H1 (cell line): ENCODE data around the gene GGA1. TPM values are rescaled to one million over a fixed set of nuclear protein-coding genes. Genes with fewer than 3 reads are reported as not detected.

ENCODE experiments used
- polyA plus RNA-seq, 7 experiments: library from polyadenylated mRNA; depleted of rRNA in 3 of 7; stranded (reverse) in 5 of 7; unstranded in 2 of 7; fragments of >200 nt in 5 of 7; fragments of 200-250 nt in 2 of 7; gene quantifications; 1 replicate in 5 of 7; 2 replicates in 1 of 7; 4 replicates in 1 of 7; pipeline versions ENCODE4 v1.2.1 to v1.2.3, GENCODE V29; 2011 to 2013; ENCODE audit warnings: missing spikeins in 2 of 7, mixed read lengths in 2 of 7
- small RNA-seq: library from polyadenylated mRNA; stranded (forward); fragments of <200 nt; extraction: miRNeasy Mini kit (QIAGEN cat#:217004); gene quantifications from one replicate; pipeline ENCODE3, GENCODE V24; 2013; ENCODE audit not compliant: insufficient read depth
- total RNA-seq: library from RNA; stranded (reverse); fragmentation: NEBNext Ultra II Directional; extraction: Animal tissue kit (Norgen Biotek cat#: 25700); gene quantifications from 2 replicates; pipeline ENCODE4 v1.2.1, GENCODE V29; 2021

The GGA1 gene
- total and polyA plus RNA-seq, 2 of the 8 experiments (the other 6 are each of a cell fraction or from before 2014, with no cell fraction given), result 49.3 to 57.2 TPM

Small RNAs within 50 kb of the gene (small RNA-seq; reads per million reads assigned to genes)
- gene RF00017 (not detected), gene RN7SL385P (not detected)

Other genes starting within 250 kb of the GGA1 start
- gene ELFN2, start 181.4 kb upstream of the GGA1 start, total RNA-seq, result 0.63 and 0.88 TPM in 2 replicates
- gene ELFN2, start 181.4 kb upstream of the GGA1 start, polyA plus RNA-seq (2011; rRNA removed), result 0.88 and 1.3 TPM in 2 replicates
- gene MFNG, start 122.5 kb upstream of the GGA1 start, total RNA-seq, result 1.7 and 1.8 TPM in 2 replicates
- gene MFNG, start 122.5 kb upstream of the GGA1 start, polyA plus RNA-seq (2011; rRNA removed), result 5.5 and 8.0 TPM in 2 replicates
- 14.4 and 14.6 TPM in 2 replicates for gene CARD10, start 89.4 kb upstream of the GGA1 start, total RNA-seq
- gene CARD10, start 89.4 kb upstream of the GGA1 start, polyA plus RNA-seq (2011; rRNA removed), result 13.5 and 17.4 TPM in 2 replicates
- 10.1 and 11.2 TPM in 2 replicates for gene CDC42EP1, start 48.4 kb upstream of the GGA1 start, total RNA-seq
- gene CDC42EP1, start 48.4 kb upstream of the GGA1 start, polyA plus RNA-seq (2011; rRNA removed), result 8.3 and 15.4 TPM in 2 replicates
- gene LGALS2, start 28.7 kb upstream of the GGA1 start, total RNA-seq, result not detected in 2 replicates
- not detected in 2 replicates for gene LGALS2, start 28.7 kb upstream of the GGA1 start, polyA plus RNA-seq (2011; rRNA removed)
- gene SH3BP1, start 30.8 kb downstream of the GGA1 start, total RNA-seq, result 32.4 and 40.3 TPM in 2 replicates
- 23.9 and 34.8 TPM in 2 replicates for gene SH3BP1, start 30.8 kb downstream of the GGA1 start, polyA plus RNA-seq (2011; rRNA removed)
- gene PDXP, start 49.9 kb downstream of the GGA1 start, total RNA-seq, result 35.7 and 36.6 TPM in 2 replicates
- gene PDXP, start 49.9 kb downstream of the GGA1 start, polyA plus RNA-seq (2011; rRNA removed), result 67.7 and 74.8 TPM in 2 replicates
- 12.0 and 14.9 TPM in 2 replicates for gene LGALS1, start 66.8 kb downstream of the GGA1 start, total RNA-seq
- gene LGALS1, start 66.8 kb downstream of the GGA1 start, polyA plus RNA-seq (2011; rRNA removed), result 92.4 and 101 TPM in 2 replicates
- gene NOL12, start 77.5 kb downstream of the GGA1 start, total RNA-seq, result 26.7 and 28.3 TPM in 2 replicates
- gene NOL12, start 77.5 kb downstream of the GGA1 start, polyA plus RNA-seq (2011; rRNA removed), result 25.3 TPM in 2 replicates
- gene TRIOBP, start 88.2 kb downstream of the GGA1 start, total RNA-seq, result 27.3 and 29.1 TPM in 2 replicates
- gene TRIOBP, start 88.2 kb downstream of the GGA1 start, polyA plus RNA-seq (2011; rRNA removed), result 18.2 and 36.0 TPM in 2 replicates
- gene GCAT, start 199.1 kb downstream of the GGA1 start, total RNA-seq, result 24.3 and 24.5 TPM in 2 replicates
- 47.5 and 51.7 TPM in 2 replicates for gene GCAT, start 199.1 kb downstream of the GGA1 start, polyA plus RNA-seq (2011; rRNA removed)
- gene GALR3, start 214.5 kb downstream of the GGA1 start, total RNA-seq, result 0.46 and 0.84 TPM in 2 replicates
- 0.77 and 1.1 TPM in 2 replicates for gene GALR3, start 214.5 kb downstream of the GGA1 start, polyA plus RNA-seq (2011; rRNA removed)
- gene ANKRD54, start 235.5 kb downstream of the GGA1 start, total RNA-seq, result 13.3 and 13.7 TPM in 2 replicates
- gene ANKRD54, start 235.5 kb downstream of the GGA1 start, polyA plus RNA-seq (2011; rRNA removed), result 16.7 and 18.8 TPM in 2 replicates
- gene EIF3L, start 240.6 kb downstream of the GGA1 start, total RNA-seq, result 622 and 639 TPM in 2 replicates
- 588 and 886 TPM in 2 replicates for gene EIF3L, start 240.6 kb downstream of the GGA1 start, polyA plus RNA-seq (2011; rRNA removed)